GM19468 (cell line): ENCODE data around the gene CTXND1.

Experiments
- ATAC-seq: cut with Tn5 transposase; IDR thresholded peaks from one replicate; pipeline ENCODE4 v1.9.1; 2021; ENCODE audit warnings: mild to moderate bottlenecking, moderate library complexity, moderate number of reproducible peaks; ENCODE audit not compliant: unreplicated experiment; ENCODE audit errors: extremely low read depth

Gene CTXND1

DNA sequence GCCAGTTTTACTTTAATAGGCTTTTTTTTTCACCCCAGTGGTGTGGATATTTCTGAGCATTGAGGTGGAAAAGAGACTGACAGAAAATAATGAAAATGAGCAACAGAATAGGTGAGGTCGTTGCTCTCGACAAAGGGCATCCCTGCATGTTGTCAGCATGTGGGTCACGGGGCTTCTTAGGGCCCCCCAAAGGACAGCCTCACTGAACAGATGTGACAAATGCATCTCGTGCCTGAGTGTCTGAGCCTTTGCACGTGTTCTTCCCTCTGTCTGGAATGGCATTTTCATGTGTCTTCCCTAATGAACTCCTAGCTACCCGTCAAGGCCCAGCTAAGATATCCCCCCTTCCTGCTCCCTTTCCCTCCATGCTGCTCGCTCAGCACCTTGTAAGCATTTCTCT is 67.5 kb downstream of the CTXND1 start:
- no peak for ATAC-seq

DNA sequence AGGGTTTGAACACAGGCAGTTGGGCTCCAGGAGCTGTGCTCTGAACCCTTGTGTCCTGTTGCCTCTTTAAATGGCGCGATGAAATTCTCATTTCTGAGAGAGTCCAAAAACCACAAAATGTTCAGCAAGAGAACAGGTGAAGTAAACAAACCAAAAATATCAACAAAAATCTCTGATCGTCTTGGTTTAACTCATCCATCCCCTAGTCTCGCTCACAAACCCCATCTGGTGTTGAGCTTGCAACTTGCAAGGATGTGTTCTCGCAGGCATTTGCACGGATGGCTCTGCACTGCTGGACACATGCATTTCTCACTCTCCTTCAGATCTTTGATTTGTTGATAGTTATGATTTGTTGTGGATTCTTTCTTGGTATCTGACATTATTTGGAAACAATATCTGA is 68.1 kb downstream of the CTXND1 start:
- ATAC-seq = no peak

DNA sequence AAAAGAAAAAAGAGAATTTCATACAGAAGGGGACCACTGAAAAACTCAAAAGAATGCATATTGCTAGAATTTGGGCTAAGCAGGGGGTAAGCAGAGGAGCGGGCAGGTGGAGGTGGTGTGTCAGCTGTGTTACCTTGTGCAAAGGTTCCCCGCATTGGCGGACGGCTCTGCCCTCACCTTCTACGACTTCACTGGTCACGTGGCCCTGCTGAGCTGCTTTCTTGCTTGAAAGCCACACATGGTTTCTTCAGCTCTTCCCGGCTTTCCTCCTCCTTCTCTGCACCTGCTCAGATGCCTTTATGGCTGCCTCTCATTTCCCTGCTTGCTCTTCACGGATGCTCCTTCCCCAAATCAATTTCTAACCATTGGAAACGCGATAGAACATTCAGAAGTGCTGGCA is 68.7 kb downstream of the CTXND1 start:
- no peak for ATAC-seq

DNA sequence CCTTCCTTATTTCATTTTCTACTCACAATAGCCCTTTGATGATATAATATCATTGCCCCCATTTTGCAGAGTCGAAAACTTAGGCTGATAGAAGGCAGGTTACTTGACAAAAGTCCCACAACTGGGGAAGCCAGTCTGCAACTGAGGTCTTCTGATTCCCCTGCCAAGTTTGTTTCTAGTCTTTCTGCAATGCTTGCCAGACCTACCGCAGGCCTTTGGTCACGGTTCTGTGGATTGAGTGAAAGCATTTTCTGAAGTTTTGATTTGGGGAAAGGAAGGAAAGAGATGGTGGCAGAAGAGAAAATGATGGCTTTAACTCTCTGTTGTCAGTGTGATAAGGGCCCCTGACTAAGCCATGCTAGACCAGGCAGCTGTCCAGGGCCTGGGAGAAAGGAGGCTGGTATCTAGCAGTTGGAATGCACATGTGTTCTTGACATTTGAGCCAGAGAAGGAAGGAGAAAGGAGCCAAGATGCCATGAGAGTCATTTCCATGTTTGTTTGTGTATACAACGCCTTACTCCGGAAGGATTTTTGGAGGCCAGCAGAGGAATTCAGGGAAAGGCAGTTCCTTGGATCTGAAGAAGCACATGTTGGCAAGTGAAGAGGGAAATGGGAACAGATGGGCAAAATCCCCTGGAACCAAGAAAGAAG is 69.3 kb downstream of the CTXND1 start:
- ATAC-seq = no peak

DNA sequence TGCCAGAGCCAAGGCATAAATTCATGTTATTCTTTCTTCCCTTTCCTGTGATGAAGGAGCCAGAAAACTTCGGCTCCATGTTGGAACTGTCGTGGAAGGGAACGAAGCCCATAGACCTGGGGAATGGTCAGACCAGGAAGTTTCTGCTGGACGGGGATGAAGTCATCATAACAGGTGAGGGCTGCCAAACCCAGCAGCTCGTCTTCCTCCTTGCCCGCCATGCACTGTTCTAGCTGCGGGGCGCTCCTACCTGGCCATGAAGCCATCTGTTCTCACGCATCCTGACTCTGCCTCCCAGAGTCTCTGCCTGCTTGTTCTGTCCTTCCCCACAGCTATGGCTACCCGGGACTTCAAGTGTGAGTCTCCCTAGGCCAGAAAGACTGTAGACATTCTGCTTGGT is 71.0 kb downstream of the CTXND1 start:
- no peak for ATAC-seq

DNA sequence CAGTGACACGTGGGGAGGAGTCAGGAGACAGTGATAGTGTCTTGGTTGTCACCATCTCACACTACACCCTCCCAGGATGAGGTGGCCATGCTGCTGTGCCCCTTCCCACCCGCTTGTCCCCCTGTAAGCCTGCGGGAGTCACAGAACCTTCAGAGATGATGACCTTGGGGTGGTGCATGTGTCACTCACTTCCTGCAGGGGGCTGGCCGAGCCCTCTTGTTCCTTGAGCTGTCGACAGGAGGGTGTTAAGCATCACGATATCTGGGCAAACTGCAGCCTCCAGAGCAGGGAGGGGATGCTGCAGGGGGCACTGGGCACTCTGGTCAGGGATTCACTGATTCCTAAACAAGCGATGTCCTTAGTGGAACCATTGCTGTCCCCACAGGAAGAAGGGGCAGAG is 71.5 kb downstream of the CTXND1 start:
- ATAC-seq = no peak

DNA sequence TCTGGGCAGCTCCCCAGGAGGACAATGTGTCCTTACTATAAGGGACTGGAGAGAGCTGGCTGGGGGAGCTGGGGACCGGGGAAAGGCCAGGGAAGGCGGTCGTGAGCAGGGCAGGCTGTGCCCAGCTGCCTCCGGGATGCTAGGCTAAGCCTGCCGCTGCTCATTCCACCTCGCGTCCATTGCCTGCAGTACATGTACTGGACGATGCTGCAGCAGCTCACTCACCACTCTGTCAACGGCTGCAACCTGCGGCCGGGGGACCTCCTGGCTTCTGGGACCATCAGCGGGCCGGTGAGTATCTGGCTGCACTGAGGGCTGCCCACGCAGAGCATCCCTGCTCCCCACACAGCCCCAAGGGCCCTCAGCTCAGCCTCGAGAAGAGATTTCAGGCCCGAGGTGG is 72.1 kb downstream of the CTXND1 start:
- ATAC-seq = no peak

DNA sequence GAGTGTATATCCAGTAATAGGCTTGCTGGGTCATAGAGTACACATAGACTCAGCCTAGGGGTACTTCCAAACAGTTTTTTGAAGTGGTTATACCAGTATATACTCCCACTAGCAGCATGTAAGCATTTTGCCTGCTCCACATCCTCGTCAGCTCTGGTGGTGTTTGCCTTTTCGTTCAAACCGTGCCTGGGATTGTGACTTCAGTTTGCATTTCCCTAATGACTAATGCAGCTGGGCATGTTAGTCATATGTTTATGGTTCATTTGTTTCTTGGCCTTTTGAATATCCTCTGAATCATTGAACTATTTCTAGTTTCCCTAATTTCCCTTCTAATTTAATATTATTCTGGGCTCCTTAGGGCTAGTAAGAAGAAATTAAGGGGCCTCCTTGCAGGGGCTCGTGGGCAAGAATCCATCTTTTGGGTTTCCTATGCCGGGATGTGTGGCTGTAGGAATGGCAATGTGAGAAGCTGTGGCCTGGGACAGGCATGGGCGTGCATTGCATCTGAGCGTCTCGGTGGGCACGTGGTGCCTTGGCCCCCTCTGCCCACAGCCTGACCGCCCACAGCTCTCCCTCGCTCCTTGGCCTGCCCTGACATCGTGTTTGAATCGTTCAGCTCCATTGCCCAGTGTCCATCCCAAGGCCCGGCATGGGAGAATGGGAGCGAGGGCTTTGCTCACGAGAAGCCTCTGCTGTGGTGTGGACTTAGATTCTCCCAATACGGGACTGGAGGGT is 72.8 kb downstream of the CTXND1 start:
- no peak for ATAC-seq

DNA sequence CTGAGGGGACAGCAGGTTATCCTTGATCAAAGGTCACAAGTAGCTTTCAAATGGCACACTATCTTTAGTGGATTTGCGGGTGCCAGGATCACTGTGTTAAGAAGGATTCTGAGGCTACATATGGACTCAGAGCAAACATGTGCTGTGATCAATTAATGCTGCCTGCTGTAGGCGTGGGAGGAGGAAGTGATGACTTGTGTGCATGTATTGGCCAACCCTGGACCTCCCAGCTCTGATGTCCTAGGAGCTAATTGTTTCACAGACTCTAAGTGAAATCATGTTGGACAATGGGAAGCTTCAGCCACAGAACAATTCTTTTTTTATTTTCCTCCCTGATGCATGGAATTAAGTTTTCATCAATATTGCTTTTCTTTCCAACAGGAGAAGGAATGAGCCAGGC is 74.9 kb downstream of the CTXND1 start:
- no peak for ATAC-seq

DNA sequence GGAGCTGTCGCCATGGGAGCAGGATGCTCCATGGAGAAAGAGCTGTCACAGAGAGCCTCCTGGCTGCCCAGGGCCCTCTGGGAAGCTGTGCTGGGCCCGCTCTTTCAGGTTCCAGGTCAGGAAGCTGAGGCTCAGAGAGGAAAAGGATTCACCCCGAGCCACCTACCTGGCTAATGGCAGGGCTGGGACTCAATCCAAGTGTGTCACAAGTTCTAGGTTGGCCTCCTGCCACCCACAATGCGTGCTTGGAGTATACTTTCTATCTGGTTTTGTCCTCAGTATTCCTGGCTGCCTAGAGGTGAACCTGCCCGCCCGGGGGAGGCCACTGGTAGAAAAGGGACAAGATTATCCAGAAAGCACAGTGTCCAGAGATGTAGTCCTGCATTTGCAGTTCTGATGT is 75.6 kb downstream of the CTXND1 start:
- ATAC-seq = no peak

DNA sequence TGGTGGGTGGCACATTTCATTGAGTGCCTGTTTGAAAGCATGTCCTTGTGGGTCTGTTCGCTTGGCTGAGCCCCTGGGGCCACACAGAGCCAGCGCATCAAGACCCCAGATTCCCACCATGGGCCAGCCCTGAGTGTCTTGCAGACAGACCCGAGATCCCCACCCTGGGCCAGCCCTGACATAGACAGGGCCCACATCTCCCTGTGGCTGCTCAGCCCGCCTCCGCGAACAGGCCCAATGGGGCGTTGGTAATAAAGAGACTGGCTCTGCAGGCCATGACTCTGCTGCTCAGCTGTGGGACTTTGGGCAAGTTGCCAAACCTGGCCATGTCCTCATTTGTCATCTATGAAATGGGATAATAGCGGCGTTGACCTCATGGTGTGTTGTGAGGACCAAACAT is 76.6 kb downstream of the CTXND1 start:
- ATAC-seq = no peak

DNA sequence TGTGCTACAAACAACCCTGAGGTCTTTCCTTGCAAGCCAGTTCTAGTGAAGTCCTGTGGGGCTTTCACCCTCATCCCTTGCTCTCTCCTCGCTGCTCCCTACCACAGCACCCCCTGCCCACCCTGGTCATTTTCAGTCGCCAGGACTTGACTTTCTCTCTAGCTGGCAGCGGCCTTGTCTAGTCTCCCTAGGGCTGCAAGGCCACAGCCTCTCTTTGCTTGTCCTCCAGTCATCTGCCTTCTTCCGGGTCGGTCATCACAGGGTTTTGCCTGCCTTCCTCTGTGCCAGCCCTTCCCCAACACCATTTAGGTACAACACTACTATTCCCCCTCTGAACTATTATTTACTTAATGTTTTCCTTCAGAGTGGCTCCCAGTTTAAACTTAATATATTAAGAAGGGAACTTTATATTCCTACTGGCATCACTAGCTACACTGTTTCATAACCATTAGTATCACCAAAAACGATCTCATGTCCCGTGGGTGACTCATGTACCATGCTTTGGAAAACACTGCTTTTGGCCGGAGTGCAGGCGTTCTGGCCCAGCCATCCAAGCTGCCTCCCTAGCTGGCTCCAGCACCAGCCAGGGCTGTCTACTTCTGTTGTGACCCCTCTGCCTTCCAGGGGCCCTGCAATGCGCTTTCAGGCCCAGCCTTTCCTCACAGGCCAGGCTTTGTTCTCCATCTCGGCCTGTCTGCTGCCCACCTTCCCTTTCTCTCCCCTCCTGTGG is 77.8 kb downstream of the CTXND1 start:
- ATAC-seq = no peak

DNA sequence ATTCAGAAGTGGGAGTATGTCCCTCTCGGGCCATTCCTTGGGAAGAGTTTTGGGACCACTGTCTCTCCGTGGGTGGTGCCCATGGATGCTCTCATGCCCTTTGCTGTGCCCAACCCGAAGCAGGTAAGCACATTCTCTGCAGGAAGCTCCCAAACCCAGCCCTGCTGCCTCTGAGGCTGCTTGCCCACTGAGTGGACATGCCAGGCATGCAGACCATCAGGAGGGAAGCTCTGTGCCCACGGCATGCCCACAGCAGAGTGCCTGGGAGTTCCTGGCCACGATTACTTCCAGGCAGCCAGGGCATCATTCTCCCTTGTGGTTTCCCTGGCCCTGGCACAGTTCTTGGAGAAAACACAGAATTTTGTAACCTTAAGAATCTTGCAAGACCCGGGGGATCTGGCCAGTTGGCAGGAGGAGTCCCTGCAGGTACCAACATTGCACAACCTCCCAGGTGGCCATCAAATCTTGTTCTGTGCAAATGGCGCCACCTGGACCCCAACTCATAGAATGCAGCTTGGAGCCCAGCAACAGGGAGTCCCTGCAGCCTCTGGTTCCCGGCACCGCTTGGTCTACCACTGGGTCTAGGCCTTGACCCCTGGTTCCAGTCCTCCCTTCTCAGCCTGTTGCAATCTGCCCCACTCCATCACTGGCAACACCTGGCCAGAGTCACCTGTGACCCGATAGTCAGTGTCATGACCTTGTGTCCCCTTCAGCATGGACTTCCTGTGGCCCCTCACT is 78.8 kb downstream of the CTXND1 start:
- no peak for ATAC-seq

DNA sequence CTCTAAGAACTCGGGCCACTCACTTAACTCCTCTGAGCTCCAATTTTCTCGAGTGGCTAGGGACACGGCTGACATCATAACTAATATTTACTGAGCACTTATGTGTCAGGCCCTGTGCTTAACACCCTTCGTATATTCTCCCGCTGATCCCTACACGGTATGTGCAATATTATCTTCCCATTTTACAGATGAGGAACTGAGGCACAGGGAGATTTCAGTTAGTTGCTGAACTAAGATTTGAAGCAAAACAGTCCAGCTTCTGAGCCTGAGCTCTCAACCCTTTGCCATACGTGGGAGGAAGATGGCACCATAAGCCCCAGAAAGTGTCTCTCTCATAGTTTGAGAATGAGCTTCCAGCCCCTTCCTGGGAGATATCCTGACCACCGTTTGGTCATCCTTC is 79.6 kb downstream of the CTXND1 start:
- no peak for ATAC-seq

DNA sequence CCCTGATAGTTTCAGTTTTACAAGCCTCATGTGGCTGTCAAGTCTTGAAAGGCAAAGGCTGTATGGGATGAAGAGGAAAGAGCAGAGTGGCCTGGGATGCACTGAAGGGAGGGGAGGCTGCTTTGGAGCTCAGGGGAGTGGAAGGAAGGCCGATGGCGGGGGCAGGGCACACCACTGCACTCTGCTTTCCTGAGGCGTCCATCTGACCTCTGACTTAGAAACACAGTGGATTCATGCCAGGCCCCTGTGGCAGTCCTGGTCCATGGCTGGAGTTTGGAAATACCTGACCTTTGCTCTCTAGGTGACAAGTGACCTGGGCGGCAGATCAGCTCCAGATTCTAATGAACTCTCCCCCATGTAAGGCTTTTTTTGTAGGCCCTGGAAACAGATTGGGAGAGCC is 80.2 kb downstream of the CTXND1 start:
- no peak for ATAC-seq

DNA sequence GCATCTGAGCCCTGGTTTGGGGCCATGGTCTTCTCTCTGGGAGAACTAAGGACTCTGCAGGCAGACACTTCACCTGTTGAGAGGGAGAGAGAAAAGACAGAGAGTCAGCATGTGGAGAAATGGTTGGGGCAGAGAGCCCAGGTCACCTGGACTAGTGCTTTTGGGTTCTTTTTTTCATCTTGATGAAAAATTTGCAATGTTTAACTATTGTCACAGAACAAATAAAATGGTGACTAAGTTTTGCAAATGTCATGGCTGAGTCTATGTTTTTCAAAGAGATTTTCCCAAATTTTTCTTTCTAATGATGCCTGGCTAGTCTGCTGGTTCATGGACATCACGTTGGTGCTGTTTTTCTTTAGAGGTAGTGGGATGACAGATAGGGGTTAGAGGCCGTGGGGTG is 81.4 kb downstream of the CTXND1 start:
- no peak for ATAC-seq

DNA sequence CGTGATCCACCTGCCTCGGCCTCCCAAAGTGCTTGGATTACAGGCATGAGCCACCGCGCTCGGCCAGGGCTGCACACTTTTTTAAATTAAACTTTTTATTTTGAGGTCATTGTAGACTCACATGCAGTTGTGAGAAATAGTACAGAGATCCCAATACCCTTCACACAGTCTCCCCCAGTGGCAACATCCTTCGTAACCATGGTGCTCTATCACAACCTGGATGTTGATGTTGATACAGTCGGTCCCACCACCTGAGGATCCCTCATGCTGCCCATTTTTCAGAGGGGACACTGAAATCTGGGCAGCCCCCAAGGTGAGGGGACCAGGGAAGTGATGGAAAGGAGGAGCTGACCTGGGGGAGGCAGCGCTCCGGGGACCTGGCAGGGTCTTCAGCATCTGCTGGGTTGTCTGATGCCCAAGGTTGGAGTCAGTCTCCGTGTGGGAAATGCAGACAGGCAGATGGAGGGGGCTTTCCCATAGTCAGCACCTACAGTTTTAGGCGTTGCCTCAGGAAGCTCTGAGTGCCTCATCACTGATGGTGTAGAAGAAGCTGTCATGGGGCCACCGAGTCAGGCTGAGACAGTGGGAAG is 82.2 kb downstream of the CTXND1 start:
- no peak for ATAC-seq

DNA sequence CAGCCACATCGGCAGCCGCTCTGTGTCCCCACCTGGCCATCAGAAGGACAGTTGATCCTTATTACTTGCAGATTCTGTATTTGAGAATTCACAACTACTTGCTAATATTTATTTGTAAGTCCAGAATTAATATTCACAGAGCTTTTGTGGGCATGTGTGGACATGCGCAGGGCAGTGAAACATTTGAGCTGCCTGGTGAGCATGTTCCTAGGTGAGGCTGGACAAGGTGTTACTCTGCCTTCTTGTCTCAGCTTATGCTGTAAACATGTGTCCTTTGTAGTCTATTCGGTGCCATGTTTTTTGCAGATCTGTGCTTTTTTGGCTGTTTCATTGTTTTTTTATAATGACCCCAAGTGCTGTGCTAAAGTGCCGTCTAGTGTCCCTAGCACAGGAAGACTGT is 83.6 kb downstream of the CTXND1 start:
- no peak for ATAC-seq

DNA sequence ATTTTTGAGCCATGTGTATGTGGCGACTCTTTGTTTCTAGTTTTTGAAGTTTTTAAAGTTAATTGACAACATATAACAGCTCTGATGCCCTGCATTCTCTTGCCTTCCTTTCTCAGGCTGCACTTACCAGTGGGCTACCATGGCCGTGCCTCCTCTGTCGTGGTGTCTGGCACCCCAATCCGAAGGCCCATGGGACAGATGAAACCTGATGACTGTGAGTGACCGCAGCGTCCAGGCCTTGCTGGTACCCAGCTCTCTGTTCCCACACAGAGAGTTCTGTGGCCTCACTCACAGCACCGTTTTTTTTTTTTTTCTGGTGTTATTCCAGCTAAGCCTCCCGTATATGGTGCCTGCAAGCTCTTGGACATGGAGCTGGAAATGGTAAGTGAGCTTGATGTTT is 84.1 kb downstream of the CTXND1 start:
- ATAC-seq = no peak

DNA sequence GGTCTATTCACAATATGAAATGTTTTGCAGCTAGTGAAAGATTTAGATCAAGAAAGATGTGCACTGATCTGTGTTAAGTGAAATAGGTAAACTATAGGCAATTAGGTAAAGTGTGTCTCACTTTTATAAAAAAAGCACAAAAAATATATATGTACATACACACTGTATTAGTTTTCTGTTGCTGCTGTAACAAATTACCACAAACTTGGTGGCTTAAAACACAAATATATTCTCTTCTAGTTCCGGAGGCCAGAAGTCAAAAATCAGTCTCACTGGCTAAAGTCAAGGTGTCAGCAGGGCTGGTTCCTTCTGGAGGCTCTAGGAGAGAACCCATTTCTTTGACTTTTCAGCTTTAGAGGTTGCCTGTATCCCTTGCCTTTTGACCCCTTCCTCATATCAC is 88.1 kb downstream of the CTXND1 start:
- ATAC-seq = no peak

DNA sequence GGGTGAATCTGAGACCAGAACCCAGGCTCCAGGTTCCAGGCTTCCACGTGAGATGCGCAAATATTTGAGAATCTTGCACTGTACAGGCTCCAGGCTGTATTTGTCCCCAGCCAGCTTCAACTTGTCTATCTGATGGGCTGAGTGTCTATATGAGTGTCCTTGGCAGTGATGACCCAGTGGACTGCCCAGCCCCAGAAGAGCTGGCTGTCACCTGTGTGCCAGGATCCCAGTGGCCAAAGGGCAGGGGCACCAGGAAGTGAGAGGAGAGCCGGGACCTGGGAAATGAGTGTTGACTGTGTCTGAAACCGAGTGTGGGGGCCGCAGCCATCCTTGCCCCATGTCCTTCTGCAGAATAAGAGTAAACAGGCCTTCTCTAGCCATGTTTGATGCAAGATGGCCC is 88.8 kb downstream of the CTXND1 start:
- no peak for ATAC-seq
